Measurements from ENCODE around the gene CFD.

DNA sequence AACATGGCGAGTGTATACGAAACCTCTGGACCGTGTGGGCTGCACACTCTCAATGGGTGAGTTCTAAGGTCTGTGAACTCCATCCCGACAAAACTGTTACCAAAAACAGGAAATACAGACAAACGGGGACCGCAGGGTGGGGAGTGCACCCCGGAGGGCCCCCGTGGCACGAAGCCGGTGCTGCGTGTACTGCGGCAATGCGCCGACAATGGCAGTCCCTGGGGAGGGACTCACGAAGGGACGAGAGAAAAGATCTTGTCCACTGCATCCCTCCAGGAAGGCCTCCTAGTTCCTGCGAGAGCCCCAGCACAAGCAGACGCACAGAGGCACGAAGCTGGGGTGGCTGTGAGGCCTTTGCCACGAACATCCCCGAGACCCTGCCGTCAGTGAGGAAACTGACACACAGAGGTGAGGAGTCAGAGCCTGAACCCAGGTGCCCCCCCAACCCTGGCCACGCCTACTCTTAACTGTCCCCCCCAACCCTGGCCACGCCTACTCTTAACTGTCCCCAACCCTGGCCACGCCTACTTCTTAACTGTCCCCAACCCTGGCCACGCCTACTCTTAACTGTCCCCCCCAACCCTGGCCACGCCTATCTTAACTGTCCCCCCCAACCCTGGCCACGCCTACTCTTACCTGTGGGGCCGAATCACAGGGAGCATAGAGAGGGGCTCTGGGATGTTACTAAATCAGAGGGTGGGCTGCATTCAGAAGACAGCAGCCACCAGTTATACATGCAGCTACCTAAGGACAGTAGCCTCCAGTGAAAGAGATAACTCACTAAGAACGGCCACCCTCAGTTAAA, 29.3 kb downstream of the CFD start:
- TF ChIP-seq, protein P1, sequence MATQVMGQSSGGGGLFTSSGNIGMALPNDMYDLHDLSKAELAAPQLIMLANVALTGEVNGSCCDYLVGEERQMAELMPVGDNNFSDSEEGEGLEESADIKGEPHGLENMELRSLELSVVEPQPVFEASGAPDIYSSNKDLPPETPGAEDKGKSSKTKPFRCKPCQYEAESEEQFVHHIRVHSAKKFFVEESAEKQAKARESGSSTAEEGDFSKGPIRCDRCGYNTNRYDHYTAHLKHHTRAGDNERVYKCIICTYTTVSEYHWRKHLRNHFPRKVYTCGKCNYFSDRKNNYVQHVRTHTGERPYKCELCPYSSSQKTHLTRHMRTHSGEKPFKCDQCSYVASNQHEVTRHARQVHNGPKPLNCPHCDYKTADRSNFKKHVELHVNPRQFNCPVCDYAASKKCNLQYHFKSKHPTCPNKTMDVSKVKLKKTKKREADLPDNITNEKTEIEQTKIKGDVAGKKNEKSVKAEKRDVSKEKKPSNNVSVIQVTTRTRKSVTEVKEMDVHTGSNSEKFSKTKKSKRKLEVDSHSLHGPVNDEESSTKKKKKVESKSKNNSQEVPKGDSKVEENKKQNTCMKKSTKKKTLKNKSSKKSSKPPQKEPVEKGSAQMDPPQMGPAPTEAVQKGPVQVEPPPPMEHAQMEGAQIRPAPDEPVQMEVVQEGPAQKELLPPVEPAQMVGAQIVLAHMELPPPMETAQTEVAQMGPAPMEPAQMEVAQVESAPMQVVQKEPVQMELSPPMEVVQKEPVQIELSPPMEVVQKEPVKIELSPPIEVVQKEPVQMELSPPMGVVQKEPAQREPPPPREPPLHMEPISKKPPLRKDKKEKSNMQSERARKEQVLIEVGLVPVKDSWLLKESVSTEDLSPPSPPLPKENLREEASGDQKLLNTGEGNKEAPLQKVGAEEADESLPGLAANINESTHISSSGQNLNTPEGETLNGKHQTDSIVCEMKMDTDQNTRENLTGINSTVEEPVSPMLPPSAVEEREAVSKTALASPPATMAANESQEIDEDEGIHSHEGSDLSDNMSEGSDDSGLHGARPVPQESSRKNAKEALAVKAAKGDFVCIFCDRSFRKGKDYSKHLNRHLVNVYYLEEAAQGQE (IDR thresholded peaks at IDR 0.05; ENCODE audit: unreplicated experiment), result no peak
- TF ChIP-seq EZH2 (IDR thresholded peaks at IDR 0.05; ENCODE audit: low read depth, unreplicated experiment) (no peak), CTCF (conservative IDR thresholded peaks at IDR 0.05; ENCODE audit: low read depth in 2 of 2) (no peak), CREB1 (CRISPR knock-in tag; IDR thresholded peaks at IDR 0.05; ENCODE audit: low read depth) (no peak), JUNB (IDR thresholded peaks at IDR 0.05; ENCODE audit: unreplicated experiment) (no peak), POLR2AphosphoS5 (IDR thresholded peaks at IDR 0.05; ENCODE audit: low read depth) (no peak), STAT1 (IDR thresholded peaks at IDR 0.05; ENCODE audit: unreplicated experiment) (no peak), EZH2phosphoT487 (IDR thresholded peaks at IDR 0.05; ENCODE audit: unreplicated experiment) (no peak), ZNF114 (CRISPR knock-in tag; IDR thresholded peaks at IDR 0.05) (no peak), NANOG (IDR thresholded peaks at IDR 0.05; ENCODE audit: borderline replicate concordance) (no peak)
- TF ChIP-seq, protein P2, sequence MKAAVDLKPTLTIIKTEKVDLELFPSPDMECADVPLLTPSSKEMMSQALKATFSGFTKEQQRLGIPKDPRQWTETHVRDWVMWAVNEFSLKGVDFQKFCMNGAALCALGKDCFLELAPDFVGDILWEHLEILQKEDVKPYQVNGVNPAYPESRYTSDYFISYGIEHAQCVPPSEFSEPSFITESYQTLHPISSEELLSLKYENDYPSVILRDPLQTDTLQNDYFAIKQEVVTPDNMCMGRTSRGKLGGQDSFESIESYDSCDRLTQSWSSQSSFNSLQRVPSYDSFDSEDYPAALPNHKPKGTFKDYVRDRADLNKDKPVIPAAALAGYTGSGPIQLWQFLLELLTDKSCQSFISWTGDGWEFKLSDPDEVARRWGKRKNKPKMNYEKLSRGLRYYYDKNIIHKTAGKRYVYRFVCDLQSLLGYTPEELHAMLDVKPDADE (IDR thresholded peaks at IDR 0.05), result no peak
- TF ChIP-seq, protein P3, sequence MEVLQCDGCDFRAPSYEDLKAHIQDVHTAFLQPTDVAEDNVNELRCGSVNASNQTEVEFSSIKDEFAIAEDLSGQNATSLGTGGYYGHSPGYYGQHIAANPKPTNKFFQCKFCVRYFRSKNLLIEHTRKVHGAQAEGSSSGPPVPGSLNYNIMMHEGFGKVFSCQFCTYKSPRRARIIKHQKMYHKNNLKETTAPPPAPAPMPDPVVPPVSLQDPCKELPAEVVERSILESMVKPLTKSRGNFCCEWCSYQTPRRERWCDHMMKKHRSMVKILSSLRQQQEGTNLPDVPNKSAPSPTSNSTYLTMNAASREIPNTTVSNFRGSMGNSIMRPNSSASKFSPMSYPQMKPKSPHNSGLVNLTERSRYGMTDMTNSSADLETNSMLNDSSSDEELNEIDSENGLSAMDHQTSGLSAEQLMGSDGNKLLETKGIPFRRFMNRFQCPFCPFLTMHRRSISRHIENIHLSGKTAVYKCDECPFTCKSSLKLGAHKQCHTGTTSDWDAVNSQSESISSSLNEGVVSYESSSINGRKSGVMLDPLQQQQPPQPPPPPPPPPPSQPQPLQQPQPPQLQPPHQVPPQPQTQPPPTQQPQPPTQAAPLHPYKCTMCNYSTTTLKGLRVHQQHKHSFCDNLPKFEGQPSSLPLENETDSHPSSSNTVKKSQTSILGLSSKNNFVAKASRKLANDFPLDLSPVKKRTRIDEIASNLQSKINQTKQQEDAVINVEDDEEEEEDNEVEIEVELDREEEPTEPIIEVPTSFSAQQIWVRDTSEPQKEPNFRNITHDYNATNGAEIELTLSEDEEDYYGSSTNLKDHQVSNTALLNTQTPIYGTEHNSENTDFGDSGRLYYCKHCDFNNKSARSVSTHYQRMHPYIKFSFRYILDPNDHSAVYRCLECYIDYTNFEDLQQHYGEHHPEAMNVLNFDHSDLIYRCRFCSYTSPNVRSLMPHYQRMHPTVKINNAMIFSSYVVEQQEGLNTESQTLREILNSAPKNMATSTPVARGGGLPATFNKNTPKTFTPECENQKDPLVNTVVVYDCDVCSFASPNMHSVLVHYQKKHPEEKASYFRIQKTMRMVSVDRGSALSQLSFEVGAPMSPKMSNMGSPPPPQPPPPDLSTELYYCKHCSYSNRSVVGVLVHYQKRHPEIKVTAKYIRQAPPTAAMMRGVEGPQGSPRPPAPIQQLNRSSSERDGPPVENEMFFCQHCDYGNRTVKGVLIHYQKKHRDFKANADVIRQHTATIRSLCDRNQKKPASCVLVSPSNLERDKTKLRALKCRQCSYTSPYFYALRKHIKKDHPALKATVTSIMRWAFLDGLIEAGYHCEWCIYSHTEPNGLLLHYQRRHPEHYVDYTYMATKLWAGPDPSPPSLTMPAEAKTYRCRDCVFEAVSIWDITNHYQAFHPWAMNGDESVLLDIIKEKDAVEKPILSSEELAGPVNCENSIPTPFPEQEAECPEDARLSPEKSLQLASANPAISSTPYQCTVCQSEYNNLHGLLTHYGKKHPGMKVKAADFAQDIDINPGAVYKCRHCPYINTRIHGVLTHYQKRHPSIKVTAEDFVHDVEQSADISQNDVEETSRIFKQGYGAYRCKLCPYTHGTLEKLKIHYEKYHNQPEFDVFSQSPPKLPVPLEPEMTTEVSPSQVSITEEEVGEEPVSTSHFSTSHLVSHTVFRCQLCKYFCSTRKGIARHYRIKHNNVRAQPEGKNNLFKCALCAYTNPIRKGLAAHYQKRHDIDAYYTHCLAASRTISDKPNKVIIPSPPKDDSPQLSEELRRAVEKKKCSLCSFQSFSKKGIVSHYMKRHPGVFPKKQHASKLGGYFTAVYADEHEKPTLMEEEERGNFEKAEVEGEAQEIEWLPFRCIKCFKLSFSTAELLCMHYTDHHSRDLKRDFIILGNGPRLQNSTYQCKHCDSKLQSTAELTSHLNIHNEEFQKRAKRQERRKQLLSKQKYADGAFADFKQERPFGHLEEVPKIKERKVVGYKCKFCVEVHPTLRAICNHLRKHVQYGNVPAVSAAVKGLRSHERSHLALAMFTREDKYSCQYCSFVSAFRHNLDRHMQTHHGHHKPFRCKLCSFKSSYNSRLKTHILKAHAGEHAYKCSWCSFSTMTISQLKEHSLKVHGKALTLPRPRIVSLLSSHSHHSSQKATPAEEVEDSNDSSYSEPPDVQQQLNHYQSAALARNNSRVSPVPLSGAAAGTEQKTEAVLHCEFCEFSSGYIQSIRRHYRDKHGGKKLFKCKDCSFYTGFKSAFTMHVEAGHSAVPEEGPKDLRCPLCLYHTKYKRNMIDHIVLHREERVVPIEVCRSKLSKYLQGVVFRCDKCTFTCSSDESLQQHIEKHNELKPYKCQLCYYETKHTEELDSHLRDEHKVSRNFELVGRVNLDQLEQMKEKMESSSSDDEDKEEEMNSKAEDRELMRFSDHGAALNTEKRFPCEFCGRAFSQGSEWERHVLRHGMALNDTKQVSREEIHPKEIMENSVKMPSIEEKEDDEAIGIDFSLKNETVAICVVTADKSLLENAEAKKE (CRISPR knock-in tag; IDR thresholded peaks at IDR 0.05), result no peak

Data from GM23338 (cell line).